HG03196 (cell line): Measurements from ENCODE around the gene NME2.

Experiments used
- ATAC-seq: cut with Tn5 transposase; IDR thresholded peaks from one replicate; pipeline ENCODE4 v1.9.1; 2021; ENCODE audit not compliant: unreplicated experiment

Gene NME2

DNA sequence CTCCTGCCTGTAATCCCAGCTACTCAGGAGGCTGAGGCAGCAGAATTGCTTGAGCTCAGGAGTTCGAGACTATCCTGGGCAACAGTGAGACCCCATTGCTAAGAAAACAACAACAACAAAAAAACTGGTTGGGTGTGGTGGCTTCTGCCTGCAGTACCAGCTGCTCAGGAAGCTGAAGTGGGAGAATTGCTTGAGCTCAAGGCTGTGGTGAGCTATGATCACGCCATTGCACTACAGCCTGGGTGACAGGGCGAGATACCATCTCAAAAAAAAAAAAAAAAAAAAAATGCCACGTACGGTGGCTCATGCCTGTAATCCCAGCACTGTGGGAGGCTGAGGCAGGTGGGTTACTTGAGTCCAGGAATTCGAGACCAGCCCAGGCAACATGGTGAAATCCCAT, 34.1 kb downstream of the NME2 start:
- no peak for ATAC-seq

DNA sequence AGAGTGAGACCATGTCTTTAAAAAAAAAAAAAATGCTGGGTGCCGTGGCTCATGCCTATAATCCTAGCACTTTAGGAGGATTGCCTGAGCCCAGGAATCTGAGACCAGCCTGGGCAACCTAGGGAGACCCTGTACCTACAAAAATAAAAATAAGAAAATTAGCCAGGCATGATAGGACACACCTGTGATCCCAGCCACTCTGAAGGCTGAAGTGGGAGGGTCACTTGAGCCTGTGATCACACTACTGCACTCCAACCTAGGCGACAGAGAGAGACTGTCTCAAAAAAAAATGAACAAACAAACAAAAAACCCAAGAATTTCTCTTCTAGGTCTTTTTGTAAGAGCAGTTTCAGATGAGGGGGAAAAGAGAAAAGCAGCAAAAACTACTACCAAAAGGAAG, 34.6 kb downstream of the NME2 start:
- ATAC-seq: no peak

GRCh38 chr17:51203838-51204237, 37.6 kb downstream of the NME2 start:
- no peak for ATAC-seq

DNA sequence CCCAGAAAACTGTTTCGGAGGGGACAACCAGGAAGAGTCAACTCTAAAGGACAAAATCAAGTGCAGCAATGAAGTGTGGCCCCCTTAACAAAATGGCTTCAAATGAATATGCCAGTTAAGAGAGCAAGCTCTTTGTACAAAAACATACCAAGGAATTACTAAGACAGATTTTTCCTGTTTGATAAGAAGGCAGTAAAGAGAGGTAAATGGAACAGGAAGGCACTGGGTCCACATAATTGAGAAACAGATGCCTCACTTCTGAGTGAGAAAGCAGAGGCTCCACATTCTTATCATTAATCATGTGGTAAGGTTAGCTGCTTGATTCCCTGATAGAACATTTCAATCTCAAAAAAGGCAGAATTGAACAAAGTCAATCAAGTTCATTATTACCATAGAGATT, 48.7 kb downstream of the NME2 start:
- no peak for ATAC-seq

DNA sequence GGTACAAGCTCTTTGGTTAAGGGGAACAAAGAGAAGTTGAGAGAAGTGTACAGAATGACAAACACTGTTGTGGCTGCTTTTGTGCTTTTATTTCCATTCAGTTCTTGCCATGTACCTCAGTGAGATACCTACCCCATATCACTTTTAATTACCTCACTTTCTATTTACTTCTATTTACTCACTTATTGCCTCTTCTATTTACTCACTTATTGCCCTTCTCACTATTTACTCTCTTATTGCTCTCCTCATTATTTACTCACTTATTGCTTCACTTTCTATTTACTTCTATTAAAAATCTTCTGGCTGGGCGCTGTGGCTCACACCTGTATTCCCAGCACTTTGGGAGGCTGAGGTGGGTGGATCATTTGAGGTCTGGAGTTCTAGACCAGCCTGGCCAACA, 51.7 kb downstream of the NME2 start:
- ATAC-seq: no peak

GRCh38 chr17:51221322-51221721, 55.1 kb downstream of the NME2 start:
- ATAC-seq: no peak
